C4-2B (cell line): ENCODE data around the gene PAK6.

Experiments
- ZFX ChIP-seq: fragments of 450-650 bp; IDR thresholded peaks from 2 replicates; pipeline ENCODE4 v1.6.1; 2017
- TF ChIP-seq, protein P1 (sequence below): fragments of 450-650 bp; conservative IDR thresholded peaks from 2 replicates; pipeline ENCODE4 v1.5.1; 2017; ENCODE audit warnings: mild to moderate bottlenecking

DNA sequence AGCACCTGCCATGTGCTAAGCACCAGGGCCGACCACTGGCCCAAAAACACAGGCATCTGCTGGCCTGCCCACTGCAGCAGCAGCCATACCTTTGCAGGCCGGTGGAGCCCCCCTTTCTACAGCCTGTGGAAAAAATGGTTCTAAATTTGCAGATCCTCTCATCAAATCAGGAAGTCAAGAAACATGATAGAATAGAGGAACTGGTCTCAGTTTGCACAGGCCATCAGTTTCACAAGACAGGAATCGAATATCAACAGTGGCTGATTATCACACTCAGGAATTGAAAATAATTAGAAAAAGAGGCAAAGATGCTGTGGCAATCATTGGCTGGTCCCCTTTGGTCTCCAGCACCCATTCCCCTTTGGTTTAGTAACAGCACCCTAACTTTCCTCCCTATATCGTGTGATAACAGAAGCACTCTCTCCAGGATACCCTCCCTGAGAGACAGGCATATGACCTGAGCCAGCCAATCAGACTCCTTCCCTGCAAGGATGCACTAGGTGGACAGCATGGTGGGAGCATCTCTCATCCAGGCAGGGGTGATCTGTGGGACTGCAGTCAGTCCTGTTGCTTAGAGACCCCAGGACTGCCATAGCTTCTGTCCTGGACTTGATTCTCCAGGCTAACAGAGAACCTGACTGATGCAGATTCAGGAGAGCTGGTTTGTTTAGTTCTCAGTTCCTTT, 3.5 kb upstream of the PAK6 start:
- TF ChIP-seq, protein P1, sequence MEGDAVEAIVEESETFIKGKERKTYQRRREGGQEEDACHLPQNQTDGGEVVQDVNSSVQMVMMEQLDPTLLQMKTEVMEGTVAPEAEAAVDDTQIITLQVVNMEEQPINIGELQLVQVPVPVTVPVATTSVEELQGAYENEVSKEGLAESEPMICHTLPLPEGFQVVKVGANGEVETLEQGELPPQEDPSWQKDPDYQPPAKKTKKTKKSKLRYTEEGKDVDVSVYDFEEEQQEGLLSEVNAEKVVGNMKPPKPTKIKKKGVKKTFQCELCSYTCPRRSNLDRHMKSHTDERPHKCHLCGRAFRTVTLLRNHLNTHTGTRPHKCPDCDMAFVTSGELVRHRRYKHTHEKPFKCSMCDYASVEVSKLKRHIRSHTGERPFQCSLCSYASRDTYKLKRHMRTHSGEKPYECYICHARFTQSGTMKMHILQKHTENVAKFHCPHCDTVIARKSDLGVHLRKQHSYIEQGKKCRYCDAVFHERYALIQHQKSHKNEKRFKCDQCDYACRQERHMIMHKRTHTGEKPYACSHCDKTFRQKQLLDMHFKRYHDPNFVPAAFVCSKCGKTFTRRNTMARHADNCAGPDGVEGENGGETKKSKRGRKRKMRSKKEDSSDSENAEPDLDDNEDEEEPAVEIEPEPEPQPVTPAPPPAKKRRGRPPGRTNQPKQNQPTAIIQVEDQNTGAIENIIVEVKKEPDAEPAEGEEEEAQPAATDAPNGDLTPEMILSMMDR: no peak
- TF ChIP-seq ZFX: no peak
